Fibroblast of lung (primary cell): ENCODE measurements around the gene CFAP221. TPM values are rescaled to one million over a fixed set of nuclear protein-coding genes. Genes with fewer than 3 reads are reported as not detected.

Source experiments
- DNase-seq, 2 donors: peaks; one replicate each; pipeline versions ENCODE4 v3.0.0 to v3.0.0-alpha.2; 2010; ENCODE audit warnings: low read depth in 2 of 2
- H2AFZ ChIP-seq: 2 replicates; pipeline ENCODE4 v1.5.1; 2012; ENCODE audit warnings: low read length, control low read depth, inconsistent platforms
- H3K27ac ChIP-seq: 2 replicates; pipeline ENCODE4 v1.5.1; 2011; ENCODE audit warnings: low read length, control low read depth; ENCODE audit not compliant: insufficient read depth
- H3K27me3 ChIP-seq: 2 replicates; pipeline ENCODE4 v1.5.1; 2011; ENCODE audit warnings: mild to moderate bottlenecking, low read length; ENCODE audit not compliant: control insufficient read depth, insufficient read depth
- H3K36me3 ChIP-seq: 2 replicates; pipeline ENCODE4 v1.5.1; 2011; ENCODE audit warnings: low read length; ENCODE audit not compliant: control insufficient read depth, insufficient read depth
- H3K4me1 ChIP-seq: 2 replicates; pipeline ENCODE4 v1.5.1; 2011; ENCODE audit warnings: low read length; ENCODE audit not compliant: control insufficient read depth, insufficient read depth; ENCODE audit errors: extremely low read depth
- H3K4me2 ChIP-seq: 2 replicates; pipeline ENCODE4 v1.5.1; 2011; ENCODE audit warnings: low read length, control low read depth; ENCODE audit not compliant: insufficient read depth; ENCODE audit errors: extremely low read depth
- H3K4me3 ChIP-seq, 4 experiments: fragments of 200-600 bp in 1 of 4; sonication (generic) in 1 of 4; replicated peaks in 1 of 4; 2 replicates each; pipeline ENCODE4 v1.5.1; 2011 to 2016; ENCODE audit warnings: low read length in 4 of 4, low read depth in 3 of 4, mild to moderate bottlenecking in 3 of 4, control low read depth in 2 of 4, inconsistent platforms in 1 of 4, mixed read lengths in 1 of 4; ENCODE audit not compliant: insufficient read depth in 1 of 4; ENCODE audit errors: control extremely low read depth in 1 of 4
- H3K79me2 ChIP-seq: 2 replicates; pipeline ENCODE4 v1.5.1; 2012; ENCODE audit warnings: mild to moderate bottlenecking, low read length, inconsistent platforms; ENCODE audit not compliant: control insufficient read depth, insufficient read depth
- H3K9ac ChIP-seq: 2 replicates; pipeline ENCODE4 v1.5.1; 2011; ENCODE audit warnings: mild to moderate bottlenecking, low read length, control low read depth; ENCODE audit not compliant: insufficient read depth
- H3K9me3 ChIP-seq: 2 replicates; pipeline ENCODE4 v1.5.1; 2012; ENCODE audit warnings: low read depth, low read length; ENCODE audit not compliant: control insufficient read depth, insufficient read depth
- H4K20me1 ChIP-seq: 2 replicates; pipeline ENCODE4 v1.5.1; 2011; ENCODE audit warnings: low read length; ENCODE audit not compliant: control insufficient read depth, insufficient read depth; ENCODE audit errors: extremely low read depth
- CTCF ChIP-seq, 2 donors: IDR thresholded peaks in 1 of 2; conservative IDR thresholded peaks in 1 of 2; 1 replicate in 1 of 2; 2 replicates in 1 of 2; pipeline ENCODE4 v1.5.1; 2011 to 2012; ENCODE audit warnings: low read length in 2 of 2, control low read depth in 1 of 2, inconsistent platforms in 1 of 2, low read depth in 1 of 2, mild to moderate bottlenecking in 1 of 2
- EZH2 ChIP-seq: IDR thresholded peaks from 2 replicates; pipeline ENCODE4 v1.5.1; 2012; ENCODE audit warnings: low read length, control low read depth, mild to moderate bottlenecking; ENCODE audit errors: missing control alignments
- polyA plus RNA-seq, 2 donors: library from polyadenylated mRNA; depleted of rRNA in 1 of 2; stranded (reverse) in 1 of 2; unstranded in 1 of 2; fragments of >200 nt; gene quantifications; 2 replicates each; pipeline ENCODE4 v1.2.1, GENCODE V29; 2011 to 2012; ENCODE audit warnings: missing spikeins in 1 of 2
- total RNA-seq: library from RNA; depleted of rRNA; stranded (reverse); fragments of >200 nt; gene quantifications from 2 replicates; pipeline ENCODE4 v1.2.1, GENCODE V29; 2014

CFAP221 gene
- total and polyA plus RNA-seq, 2 donors (not counting 1 experiment from before 2014, with no cell fraction given) = 0.07 TPM; not detected in 1

DNA sequence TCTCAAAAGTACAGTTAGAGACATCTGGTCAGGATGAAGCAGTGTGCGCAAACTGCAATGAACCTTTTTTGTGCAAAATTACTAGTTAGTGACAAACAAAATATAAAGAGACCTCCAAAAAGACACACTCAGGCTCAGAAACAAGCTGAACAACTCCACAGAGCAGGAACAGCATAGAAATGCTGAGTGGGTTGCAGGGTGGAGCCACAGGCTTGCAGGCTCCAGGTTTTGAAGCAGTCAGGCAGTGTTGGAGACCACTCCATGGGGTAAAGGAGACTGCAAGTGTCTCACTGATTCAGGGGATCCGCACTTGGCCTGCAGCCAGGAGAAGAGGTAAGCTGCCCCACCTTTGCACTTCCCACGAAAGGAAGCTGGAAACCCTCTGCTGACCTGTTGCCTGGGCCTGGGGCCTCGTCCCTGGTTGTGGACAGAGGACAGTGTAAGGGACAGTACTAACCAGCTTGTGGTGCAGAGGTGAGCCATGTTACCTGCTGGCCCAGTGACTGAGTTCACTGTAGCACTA, 36.4 kb downstream of the CFAP221 start:
- H3K4me2 ChIP-seq = no peak overlapping the region
- no peak for DNase-seq
- H3K36me3 ChIP-seq = no peaks in the 10 kb centered on the region
- no peaks in the 10 kb centered on the region for H4K20me1 ChIP-seq
- H3K9ac ChIP-seq = no peak overlapping the region
- H3K9me3 ChIP-seq = no peaks in the 10 kb centered on the region
- no peaks in the 10 kb centered on the region for H3K4me1 ChIP-seq
- no peaks in the 10 kb centered on the region for H3K79me2 ChIP-seq
- no peak overlapping the region for H3K27ac ChIP-seq
- H3K27me3 ChIP-seq = no peaks in the 10 kb centered on the region
- H2AFZ ChIP-seq = no peak overlapping the region
- H3K4me3 ChIP-seq = no peak overlapping the region
- TF ChIP-seq EZH2 (no peak), CTCF (conservative IDR thresholded peaks at IDR 0.05 in 1 of 2, IDR thresholded peaks at IDR 0.05 in 1 of 2; ENCODE audit: low read depth in 1 of 2, low read length in 2 of 2) (no peak)

GRCh38 chr2:119583291-119583690, 39.0 kb downstream of the CFAP221 start:
- Histone ChIP-seq H3K27me3 (no peaks in the 10 kb centered on the region), H3K4me1 (no peaks in the 10 kb centered on the region), H3K9ac (no peak overlapping the region), H3K4me3 (no peak overlapping the region), H3K79me2 (no peaks in the 10 kb centered on the region), H3K27ac (no peak overlapping the region), H4K20me1 (no peaks in the 10 kb centered on the region), H3K4me2 (no peak overlapping the region), H3K9me3 (no peaks in the 10 kb centered on the region), H3K36me3 (no peaks in the 10 kb centered on the region), H2AFZ (no peak overlapping the region)
- DNase-seq = no peak
- TF ChIP-seq EZH2 = no peak
- TF ChIP-seq CTCF (conservative IDR thresholded peaks at IDR 0.05 in 1 of 2, IDR thresholded peaks at IDR 0.05 in 1 of 2; ENCODE audit: low read depth in 1 of 2, low read length in 2 of 2) = no peak

GRCh38 chr2:119584469-119584868, 40.2 kb downstream of the CFAP221 start:
- no peak overlapping the region for H2AFZ ChIP-seq
- TF ChIP-seq EZH2 (no peak), CTCF (conservative IDR thresholded peaks at IDR 0.05 in 1 of 2, IDR thresholded peaks at IDR 0.05 in 1 of 2; ENCODE audit: low read depth in 1 of 2, low read length in 2 of 2) (no peak)
- no peaks in the 10 kb centered on the region for H3K4me1 ChIP-seq
- no peaks in the 10 kb centered on the region for H3K36me3 ChIP-seq
- no peaks in the 10 kb centered on the region for H4K20me1 ChIP-seq
- H3K9me3 ChIP-seq = no peaks in the 10 kb centered on the region
- H3K4me3 ChIP-seq = no peak overlapping the region
- H3K9ac ChIP-seq = no peak overlapping the region
- no peak overlapping the region for H3K4me2 ChIP-seq
- H3K27me3 ChIP-seq = no peaks in the 10 kb centered on the region
- no peaks in the 10 kb centered on the region for H3K79me2 ChIP-seq
- H3K27ac ChIP-seq = no peak overlapping the region
- no peak for DNase-seq
